NCI-H69 (cell line): ENCODE results near the gene PRDM7.
"Not testable (repeated sequence)": the region's sequence is repeated elsewhere in the genome, so short reads cannot be mapped to it uniquely, and the experiment has no call there.

ENCODE experiments used
- DNase-seq: peaks from one replicate; lab custom pipeline; 2025; lab: John Stamatoyannopoulos, UW

PRDM7 gene

GRCh38 chr16:90012991-90013745 is 64.0 kb downstream of the PRDM7 start:
- DNase-seq = no peak

DNA sequence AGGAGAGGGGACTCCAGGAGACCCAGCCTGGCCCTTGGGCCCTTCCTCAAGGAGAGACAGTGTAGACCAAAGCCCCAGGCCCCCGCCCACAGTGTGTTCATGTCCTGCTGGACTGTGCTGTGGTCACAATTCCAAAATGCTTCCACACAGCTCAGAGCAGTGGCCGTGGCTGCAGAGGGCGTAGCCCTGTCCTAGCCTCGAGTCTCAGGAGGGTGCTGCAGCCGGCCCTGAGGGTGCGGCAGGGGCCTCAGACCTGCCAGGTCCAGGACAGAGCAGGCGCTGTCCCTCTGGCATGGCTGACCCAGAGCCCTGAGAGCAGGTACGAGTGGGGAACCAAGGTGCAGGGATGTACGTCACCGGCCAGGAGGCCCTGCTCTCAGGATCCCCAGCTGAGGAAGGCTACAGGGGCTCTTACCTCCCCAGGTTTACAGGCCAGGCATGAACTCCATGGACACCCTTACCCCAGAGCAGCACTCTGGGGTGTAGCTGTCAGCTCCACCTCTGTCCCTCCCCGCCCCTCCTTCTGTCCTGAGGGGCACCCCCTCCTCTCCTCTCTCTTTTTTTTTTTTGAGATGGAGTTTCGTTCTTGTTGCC is 65.1 kb downstream of the PRDM7 start:
- DNase-seq = no peak

- DNase-seq = no peak
These were observed 65.7 kb downstream of the PRDM7 start for GRCh38 chr16:90011508-90011819.

- no peak for DNase-seq
These were observed 66.2 kb downstream of the PRDM7 start for GRCh38 chr16:90010676-90011507.

- DNase-seq = no peak
These were observed 67.8 kb downstream of the PRDM7 start for GRCh38 chr16:90009172-90009899.

DNA sequence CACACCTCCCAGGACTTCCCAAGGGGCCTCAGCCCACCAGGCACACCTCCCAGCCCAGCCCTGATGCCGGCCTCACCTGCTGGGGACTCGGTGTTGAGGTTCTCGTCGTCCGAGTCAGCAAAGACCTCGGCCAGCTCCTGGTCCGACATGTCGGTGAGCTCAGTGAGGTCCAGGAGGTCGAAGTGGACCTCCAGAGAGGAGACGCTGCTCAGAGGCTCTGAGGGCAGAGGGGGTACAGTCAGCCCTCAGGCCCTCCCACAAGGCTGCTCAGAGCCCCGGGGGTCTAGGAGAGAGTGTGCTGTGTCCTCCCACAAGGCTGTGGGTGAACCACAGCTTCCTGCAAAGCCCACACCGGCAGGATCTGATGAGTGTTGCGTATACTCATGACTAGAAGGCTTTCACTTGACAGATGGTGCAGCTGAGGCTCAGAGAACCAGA is 68.4 kb downstream of the PRDM7 start:
- DNase-seq = no peak

DNA sequence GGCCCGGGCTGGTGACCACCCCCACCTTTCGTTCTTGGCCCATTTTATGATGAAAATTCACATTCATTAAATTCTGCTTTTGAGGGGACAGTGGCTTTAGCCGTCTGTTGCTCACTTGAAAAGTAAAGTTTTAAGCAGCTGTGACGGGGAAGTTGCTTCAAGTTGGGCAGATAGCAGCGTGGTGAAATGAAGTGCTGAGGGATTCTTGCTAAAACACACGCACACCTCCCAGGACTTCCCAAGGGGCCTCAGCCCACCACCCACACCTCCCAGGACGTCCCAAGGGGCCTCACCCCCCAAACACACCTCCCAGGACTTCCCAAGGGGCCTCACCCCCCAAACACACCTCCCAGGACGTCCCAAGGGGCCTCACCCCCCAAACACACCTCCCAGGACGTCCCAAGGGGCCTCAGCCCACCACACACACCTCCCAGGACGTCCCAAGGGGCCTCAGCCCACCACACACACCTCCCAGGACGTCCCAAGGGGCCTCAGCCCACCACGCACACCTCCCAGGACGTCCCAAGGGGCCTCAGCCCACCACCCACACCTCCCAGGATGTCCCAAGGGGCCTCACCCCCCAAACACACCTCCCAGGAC is 69.4 kb downstream of the PRDM7 start:
- not testable (repeated sequence) for DNase-seq

DNA sequence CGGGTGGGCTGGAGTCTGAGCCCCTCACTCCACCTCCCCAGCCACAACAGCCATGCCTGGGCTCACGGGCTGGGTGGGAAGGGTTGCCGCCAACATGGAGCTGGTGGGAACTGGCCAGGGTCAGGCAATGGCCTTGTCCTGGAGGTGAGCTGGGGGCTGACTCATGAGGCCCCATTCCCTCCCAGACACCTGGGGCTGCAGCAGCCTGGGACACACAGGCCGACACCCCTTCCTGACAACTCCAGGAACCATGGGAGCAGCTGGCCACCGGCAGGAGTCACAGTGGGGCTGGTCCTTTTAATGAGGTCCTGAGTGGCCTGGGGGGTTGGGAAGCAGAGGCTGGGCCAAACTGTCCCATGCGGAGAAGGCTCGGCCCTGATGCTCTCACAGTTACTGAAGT is 70.1 kb downstream of the PRDM7 start:
- DNase-seq = no peak
